ENCODE data around the gene TESK1.

Gene TESK1

DNA sequence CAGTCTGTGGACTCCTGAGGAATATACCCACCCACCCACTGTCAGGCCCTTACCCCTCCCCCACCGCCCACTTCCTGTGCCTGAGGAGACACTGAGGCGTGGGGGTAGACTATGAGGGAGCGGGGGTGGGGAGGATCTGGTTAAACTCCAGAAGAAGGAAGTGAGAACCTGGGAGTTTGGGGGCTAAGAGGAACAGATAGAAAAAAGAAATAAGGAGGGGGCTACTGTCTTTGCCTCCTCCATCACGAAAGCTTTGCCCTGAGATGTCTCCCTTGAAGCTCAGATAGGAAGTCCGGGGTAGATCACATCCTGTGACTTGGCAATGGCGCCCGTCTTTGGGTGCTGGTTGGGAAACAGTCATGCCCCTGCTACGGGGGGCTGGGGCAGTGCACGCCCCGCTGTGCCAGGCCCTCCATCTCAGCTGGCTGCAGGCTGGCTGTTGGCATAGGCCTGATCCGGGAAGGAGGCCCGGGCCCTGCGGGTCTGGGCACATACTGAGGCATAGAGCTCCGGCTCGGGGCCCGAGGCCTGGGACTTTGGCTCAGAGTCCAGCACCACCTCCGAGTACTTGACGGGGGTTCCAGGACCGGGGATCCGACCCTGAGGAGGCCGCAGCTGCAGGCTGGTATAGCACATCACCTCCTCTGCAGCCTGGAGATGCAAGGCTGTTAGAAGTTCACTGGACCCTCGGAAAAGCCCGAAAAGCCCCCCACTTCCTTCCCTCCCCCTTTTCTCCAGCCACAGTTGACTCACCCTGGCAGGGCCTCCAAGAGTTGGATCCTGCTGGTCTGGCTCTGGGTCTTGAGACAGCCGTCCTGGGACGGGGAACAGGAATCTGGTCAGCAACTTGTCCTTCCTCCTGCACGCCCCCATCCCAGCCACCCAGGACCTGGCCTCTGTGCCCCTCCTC, 44.6 kb downstream of the TESK1 start:
- peak; percentile 73 for DNase-seq

DNA sequence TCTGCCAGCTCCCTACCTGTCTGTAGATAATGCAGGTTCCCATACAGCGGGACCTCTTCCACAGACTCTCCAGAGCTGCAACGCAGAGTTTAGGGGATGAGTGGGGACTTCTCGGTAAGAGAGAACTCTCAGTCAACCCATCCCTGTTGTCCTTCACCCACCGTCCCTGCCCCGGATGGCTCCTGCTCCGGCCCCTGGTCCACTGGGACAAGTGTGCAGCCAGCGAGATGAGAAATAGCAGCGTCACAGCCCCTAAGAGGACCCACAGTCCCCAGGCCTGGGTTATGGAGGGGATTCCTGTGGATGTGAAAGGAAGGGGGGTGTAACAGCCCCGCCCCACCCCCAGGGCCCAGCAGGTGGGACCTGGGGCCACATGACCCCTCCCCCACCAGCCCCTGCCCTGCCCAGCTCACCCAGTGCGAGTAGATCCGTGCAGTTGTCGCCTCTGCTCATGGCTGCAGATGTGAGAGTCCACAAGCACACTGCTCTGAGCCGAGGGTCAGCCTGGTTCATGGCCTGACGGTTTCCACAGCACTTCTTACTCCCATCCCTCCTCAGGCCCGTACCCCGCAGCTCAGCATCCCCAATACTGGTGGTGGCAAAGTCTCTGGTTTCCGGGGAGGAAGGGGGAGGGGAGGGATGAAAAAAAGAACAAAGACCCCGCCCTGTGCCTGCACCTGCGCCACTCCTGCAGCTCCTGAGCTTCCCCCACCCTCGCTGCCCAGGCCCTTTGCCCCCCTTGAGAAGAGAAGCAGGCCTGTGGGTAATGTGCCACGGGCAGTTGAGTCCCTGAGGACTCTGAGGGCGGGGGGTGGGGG, 45.5 kb downstream of the TESK1 start, which contains the start of gene SIT1:
Gene SIT1 (minus strand): TSS at position 591 of the 818 bp plus-strand sequence. CDS start 78 bp downstream, at position 513.
- DNase-seq, result peak; percentile 67

DNA sequence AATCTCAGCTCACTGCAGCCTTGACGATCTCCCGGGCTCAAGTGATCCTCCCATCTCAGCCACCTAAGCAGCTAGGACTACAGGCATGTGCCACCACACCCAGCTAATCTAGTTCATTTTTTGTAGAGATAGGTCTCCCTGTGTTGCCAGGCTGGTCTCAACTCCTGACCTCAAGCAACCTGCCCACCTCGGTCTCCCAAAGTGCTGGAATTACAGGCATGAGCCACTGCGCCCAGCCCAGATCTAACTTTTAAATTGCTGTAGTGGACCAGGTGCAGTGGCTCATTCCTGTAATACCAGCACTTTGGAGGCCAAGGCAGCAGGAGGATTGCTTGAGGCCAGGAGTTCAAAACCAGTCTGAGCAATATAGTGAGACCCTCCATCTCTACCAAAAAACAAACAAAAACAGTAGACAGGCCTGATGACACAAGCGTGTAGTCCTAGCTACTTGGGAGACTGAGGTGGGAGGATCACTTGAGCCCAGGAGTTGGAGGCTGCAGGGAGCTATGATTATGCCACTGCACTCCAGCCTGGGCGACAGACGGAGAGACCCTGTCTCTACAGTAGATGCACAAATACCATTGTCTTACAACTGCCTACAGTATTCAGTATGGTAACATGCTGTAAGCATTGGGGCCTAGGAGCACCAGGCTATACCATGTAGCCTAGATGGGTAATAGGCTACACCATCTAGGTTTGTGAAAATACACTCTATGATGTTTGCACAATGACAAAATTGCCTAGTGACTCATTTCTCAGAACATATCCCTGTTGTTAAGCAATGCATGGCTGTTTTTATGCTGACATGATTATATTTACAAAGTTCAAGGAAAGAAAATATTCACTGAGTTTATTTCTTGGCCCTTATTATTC, 47.1 kb downstream of the TESK1 start:
- no peak for DNase-seq

DNA sequence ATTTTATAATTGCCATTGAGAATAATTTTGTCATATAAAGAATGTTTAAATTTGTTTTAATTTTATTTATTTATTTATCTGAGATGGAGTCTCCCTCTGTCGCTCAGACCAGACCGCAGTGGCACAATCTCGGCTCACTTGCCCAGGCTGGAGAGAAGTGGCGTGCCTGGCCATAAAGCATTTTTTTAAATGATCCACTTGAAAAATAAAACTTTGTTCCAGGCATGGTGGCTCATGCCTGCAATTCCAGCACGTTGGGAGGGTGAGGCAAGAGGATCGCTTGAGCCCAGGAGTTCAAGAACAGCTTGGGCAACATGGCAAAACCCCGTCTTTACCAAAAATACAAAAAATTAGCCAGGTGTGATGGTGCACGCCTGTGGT, 47.8 kb downstream of the TESK1 start:
- no peak for DNase-seq

DNA sequence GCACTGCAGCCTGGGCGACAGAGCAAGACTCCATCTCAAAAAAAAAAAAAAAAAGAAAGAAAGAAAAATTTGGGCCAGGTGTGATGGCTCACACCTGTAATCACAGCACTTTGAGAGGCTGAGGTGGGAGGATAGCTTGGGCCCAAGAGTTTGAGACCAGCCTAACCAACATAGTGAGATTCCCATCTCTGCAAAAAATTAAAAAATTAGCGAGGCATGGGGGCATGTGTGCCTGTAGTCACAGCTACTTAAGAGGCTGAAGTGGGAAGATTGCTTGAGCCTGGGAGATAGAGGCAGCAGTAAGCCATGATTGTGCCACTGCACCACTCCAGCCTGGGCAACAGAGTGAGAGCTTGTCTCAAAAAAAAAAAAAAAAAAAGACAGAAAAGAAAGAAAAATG, 48.5 kb downstream of the TESK1 start:
- DNase-seq, result no peak

DNA sequence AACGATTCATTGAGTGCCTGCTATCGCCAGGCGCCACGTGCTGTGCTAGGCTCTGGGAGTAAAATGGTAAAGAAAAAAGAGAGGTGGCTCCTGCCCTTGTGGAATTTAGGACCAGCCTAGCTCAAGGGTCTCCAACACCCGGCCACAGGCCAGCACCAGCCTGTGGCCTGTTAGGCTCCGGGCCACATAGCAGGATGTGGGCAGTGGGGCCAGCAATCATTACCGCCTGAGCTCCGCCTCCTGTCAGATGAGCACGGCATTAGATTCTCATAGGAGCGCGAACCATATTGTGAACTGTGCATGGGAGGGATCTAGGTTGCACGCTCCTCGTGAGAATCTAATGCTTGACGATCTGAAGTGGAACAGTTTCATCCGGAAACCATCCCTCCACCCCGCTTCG, 51.3 kb downstream of the TESK1 start:
- DNase-seq, result no peak

DNA sequence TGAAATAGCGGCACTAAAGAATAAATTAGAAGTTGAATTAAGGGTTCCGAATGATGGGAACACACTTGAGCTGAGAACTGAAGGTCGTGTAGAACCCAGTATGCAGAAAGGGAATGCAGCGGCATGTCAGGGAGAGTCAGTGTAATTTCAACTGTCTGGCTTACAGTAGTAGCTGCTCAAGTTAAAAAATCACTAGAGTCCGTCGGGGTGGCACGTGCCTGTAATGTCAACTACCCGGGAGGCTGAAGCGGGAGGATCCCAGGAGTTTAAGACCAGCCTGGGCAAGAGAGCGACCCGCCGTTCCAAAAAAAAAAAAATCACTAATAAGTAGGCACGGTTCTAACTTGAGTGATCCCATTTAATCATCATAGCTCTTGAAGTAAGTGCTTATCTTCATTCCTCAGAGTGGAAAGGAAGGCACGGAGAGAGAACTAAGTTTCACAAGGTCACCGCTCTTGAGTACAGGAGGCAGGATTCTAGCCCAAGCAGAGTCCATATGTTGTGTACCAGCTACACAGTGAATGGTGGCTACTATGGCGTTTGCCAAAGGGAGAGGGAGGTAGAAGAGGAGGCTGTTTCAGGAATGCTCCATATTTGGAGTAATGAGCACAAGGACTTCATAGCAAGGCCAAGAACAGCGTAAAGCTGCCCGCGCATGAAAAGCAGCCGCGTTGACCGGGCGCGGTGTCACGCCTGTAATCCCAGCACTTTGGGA, 51.9 kb downstream of the TESK1 start:
- DNase-seq, result no peak

DNA sequence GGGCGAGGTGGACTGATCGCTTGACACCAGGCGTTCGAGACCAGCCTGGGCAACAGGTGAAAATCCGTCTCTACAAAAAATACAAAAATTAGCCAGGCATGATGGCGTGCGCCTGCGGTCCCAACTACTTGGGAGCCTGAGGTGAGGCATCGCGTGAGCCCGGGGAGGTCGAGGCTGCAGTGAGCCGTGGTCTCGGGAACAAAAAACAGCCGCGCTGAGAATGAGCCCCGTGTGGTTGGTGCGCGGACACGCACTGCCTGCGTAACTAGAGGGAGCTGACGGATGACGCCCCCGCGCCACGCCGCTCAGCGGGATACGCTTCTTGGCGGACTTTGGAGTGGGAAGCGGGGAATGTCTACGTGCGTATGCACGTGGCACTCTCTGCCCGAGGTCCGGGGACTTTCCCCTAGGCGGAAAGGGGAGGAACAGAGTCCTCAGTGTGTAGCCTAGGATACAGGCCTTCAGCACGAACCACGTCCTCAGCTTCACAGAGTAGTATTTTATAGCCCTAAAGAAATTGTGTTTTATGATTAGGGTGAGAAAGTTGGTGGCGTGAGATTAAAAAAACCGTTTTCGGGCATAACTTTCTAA, 52.6 kb downstream of the TESK1 start, which contains the start of gene RMRP:
Gene RMRP (minus strand): TSS at position 474 of the 591 bp plus-strand sequence.
- peak; percentile 85 for DNase-seq

DNA sequence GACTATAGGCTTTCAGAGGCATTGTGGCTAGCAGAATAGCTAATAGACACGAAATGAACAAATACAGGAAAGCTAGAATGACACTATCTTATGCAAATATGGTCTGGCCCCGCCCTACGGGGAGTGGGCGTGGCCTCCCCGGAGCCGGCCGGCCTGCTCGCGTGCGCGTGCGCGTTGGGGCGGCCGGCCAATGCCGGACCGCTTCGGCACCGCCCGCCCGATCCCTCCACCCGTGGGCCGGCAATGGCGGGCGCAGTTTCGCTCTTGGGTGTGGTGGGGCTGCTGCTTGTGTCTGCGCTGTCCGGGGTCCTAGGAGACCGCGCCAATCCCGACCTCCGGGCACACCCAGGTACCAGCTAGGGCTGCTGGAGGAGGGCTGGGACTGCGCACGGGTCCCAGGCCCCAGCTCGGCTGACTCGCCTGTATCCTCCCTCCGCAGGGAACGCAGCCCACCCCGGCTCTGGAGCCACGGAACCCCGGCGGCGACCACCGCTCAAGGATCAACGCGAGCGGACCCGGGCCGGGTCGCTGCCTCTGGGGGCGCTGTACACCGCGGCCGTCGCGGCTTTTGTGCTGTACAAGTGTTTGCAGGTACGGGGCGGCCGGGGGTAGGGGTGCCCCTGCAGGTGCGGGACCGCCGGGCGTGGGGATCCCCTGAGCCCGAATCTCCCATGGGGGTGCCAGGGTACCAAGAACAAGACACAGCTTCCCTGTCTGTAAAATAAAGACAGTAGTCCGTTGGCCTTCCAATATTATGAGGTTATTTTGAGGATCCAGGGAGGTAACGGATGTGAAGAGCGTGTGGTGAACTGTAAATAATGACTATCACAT, 53.3 kb downstream of the TESK1 start, which contains the start of gene CCDC107:
Gene CCDC107 (plus strand): TSS at position 156 of the 831 bp plus-strand sequence. CDS start 88 bp downstream, at position 244.
- DNase-seq, result peak; percentile 86

DNA sequence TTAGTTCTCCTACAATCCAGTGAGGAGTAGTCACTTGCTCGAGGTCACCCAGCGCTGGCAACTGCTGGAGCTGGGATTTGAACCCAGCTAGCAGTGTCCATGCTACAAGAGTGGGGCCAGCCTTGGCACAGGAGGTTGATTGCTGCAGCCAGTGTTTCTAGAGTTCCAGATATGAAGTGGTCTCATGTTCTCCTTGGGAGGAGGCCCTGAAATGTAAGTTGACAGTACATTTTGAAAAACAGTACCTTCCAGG, 53.8 kb downstream of the TESK1 start:
- DNase-seq, result no peak

DNA sequence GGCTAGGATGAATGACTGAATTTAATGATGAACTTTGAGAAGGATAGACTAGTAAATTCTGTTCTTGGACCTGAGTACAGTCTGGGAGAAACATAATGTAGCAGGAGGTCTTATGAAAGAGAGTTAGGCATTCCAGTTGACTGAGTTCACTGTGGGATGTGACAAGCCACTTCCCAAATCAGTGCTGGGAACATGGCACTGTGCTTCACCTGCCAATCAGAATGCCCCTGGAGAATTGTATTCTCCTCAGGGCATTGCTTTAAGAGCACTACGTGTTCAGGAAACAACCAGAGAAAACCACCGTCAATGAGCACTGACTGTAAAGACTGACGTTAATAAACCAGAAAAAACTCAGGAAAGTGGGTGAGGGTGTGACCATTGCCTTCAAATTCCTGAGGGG, 54.3 kb downstream of the TESK1 start:
- no peak for DNase-seq

Data from CD4-positive, alpha-beta T cell treated with Interleukin-17A for 4 hours (primary cell).